PC-9 (cell line): ENCODE data around the gene OR7C2.

Experiments
- CTCF ChIP-seq: fragments of 200-600 bp; sonication (generic); conservative IDR thresholded peaks from 2 replicates; pipeline ENCODE4 v1.6.1; 2017; ENCODE audit warnings: mixed run types, antibody characterized with exemption, mild to moderate bottlenecking, moderate library complexity
- EZH2 ChIP-seq: fragments of 200-600 bp; sonication (generic); IDR thresholded peaks from 2 replicates; pipeline ENCODE4 v1.8.0; 2017; ENCODE audit warnings: antibody characterized with exemption, low read depth

GRCh38 chr19:14968247-14968646 lies 27.0 kb downstream of the OR7C2 start:
- TF ChIP-seq CTCF (no peak), EZH2 (no peak)
